ENCODE data around the gene SLC9A8.

Gene SLC9A8

GRCh38 chr20:49792611-49793010 is 20.0 kb upstream of the SLC9A8 start:
- Histone ChIP-seq H3K4me1 (ENCODE audit: control insufficient read depth in 1 of 2, insufficient read depth in 2 of 2, low read length in 2 of 2) (peaks cover 5% of the 10 kb centered on the region in 2 experiments), H3K18ac (ENCODE audit: low read length) (no peak overlapping the region), H2BK120ac (ENCODE audit: insufficient read depth, low read length, poor library complexity) (no peak overlapping the region), H3K4me2 (ENCODE audit: low read length) (no peak overlapping the region), H3K27ac (ENCODE audit: low read depth, low read length) (no peak overlapping the region), H3K23ac (ENCODE audit: low read length) (no peak overlapping the region), H3K4ac (ENCODE audit: low read depth, low read length) (no peak overlapping the region), H4K91ac (ENCODE audit: low read depth, low read length) (no peak overlapping the region), H3K9ac (ENCODE audit: low read length) (no peak overlapping the region), H2AFZ (ENCODE audit: insufficient read depth, low read length, poor library complexity) (no peak overlapping the region), H2BK5ac (ENCODE audit: low read depth, low read length, poor library complexity) (no peak overlapping the region), H3K27me3 (ENCODE audit: insufficient read depth, low read length) (no peaks in the 10 kb centered on the region), H3K79me2 (ENCODE audit: control insufficient read depth, insufficient read depth, low read length, poor library complexity) (no peaks in the 10 kb centered on the region), H4K12ac (ENCODE audit: low read depth, low read length) (no peak overlapping the region), H4K8ac (ENCODE audit: low read depth, low read length) (no peak overlapping the region), H3K4me3 (ENCODE audit: low read depth, low read length) (no peak overlapping the region), H2AK5ac (ENCODE audit: low read length) (no peak overlapping the region), H3K79me1 (ENCODE audit: low read length) (no peaks in the 10 kb centered on the region), H2BK12ac (ENCODE audit: low read length) (no peak overlapping the region), H3K14ac (ENCODE audit: low read length) (no peak overlapping the region), H3K9me3 (ENCODE audit: insufficient read depth, low read depth, low read length) (no peaks in the 10 kb centered on the region), H3K36me3 (ENCODE audit: control insufficient read depth in 1 of 2, insufficient read depth in 2 of 2, low read length in 2 of 2) (no peaks in the 10 kb centered on the region)
- WGBS (ENCODE audit: extremely low coverage, insufficient coverage, insufficient read length): no CpG with 5 or more reads among the region's 3 CpGs
- no peak for DNase-seq

- Histone ChIP-seq H3K79me1 (ENCODE audit: low read length) (no peaks in the 10 kb centered on the region), H2AK5ac (ENCODE audit: low read length) (no peak overlapping the region), H3K27ac (ENCODE audit: low read depth, low read length) (no peak overlapping the region), H2BK120ac (ENCODE audit: insufficient read depth, low read length, poor library complexity) (no peak overlapping the region), H3K4me2 (ENCODE audit: low read length) (no peak overlapping the region), H3K36me3 (ENCODE audit: control insufficient read depth in 1 of 2, insufficient read depth in 2 of 2, low read length in 2 of 2) (no peaks in the 10 kb centered on the region), H3K79me2 (ENCODE audit: control insufficient read depth, insufficient read depth, low read length, poor library complexity) (no peaks in the 10 kb centered on the region), H3K9ac (ENCODE audit: low read length) (no peak overlapping the region), H3K4me1 (ENCODE audit: control insufficient read depth in 1 of 2, insufficient read depth in 2 of 2, low read length in 2 of 2) (peaks cover 5% of the 10 kb centered on the region in 2 experiments), H2BK5ac (ENCODE audit: low read depth, low read length, poor library complexity) (no peak overlapping the region), H3K18ac (ENCODE audit: low read length) (no peak overlapping the region), H3K4ac (ENCODE audit: low read depth, low read length) (no peak overlapping the region), H3K4me3 (ENCODE audit: low read depth, low read length) (no peak overlapping the region), H4K91ac (ENCODE audit: low read depth, low read length) (no peak overlapping the region), H4K12ac (ENCODE audit: low read depth, low read length) (no peak overlapping the region), H2BK12ac (ENCODE audit: low read length) (no peak overlapping the region), H4K8ac (ENCODE audit: low read depth, low read length) (no peak overlapping the region), H3K23ac (ENCODE audit: low read length) (no peak overlapping the region), H3K14ac (ENCODE audit: low read length) (no peak overlapping the region), H3K27me3 (ENCODE audit: insufficient read depth, low read length) (no peaks in the 10 kb centered on the region), H3K9me3 (ENCODE audit: insufficient read depth, low read depth, low read length) (no peaks in the 10 kb centered on the region), H2AFZ (ENCODE audit: insufficient read depth, low read length, poor library complexity) (no peak overlapping the region)
- whole genome bisulfite sequencing (ENCODE audit: extremely low coverage, insufficient coverage, insufficient read length): no CpG with 5 or more reads among the region's 10 CpGs
- DNase-seq: peak; percentile 74 to 79
Observed at GRCh38 chr20:49794336-49795134, 18.1 kb upstream of the SLC9A8 start.

DNA sequence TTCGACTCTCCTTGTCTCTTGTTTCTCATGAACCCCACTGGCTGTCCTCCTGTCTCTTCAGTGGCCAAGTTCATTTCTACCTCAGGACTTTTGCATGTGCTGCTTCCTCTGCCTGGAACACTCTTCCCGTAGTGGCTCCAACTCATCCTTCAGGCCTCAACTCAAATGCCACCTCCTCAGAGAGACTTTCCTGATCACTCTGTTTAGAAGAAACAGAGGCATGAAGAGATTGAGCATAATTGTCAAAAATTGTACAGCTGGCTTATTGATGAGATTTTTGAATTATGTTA is 17.5 kb upstream of the SLC9A8 start:
- H3K18ac ChIP-seq (ENCODE audit: low read length): no peak overlapping the region
- H3K79me1 ChIP-seq (ENCODE audit: low read length): no peaks in the 10 kb centered on the region
- no peak overlapping the region for H2BK12ac ChIP-seq (ENCODE audit: low read length)
- H3K27ac ChIP-seq (ENCODE audit: low read depth, low read length): no peak overlapping the region
- H3K9me3 ChIP-seq (ENCODE audit: insufficient read depth, low read depth, low read length): no peaks in the 10 kb centered on the region
- no peak overlapping the region for H3K4ac ChIP-seq (ENCODE audit: low read depth, low read length)
- no peak for DNase-seq
- no peaks in the 10 kb centered on the region for H3K27me3 ChIP-seq (ENCODE audit: insufficient read depth, low read length)
- no peaks in the 10 kb centered on the region for H3K79me2 ChIP-seq (ENCODE audit: control insufficient read depth, insufficient read depth, low read length, poor library complexity)
- H4K8ac ChIP-seq (ENCODE audit: low read depth, low read length): no peak overlapping the region
- peaks cover 1 to 2% of the 10 kb centered on the region in 2 experiments for H3K4me1 ChIP-seq (ENCODE audit: control insufficient read depth in 1 of 2, insufficient read depth in 2 of 2, low read length in 2 of 2)
- no peak overlapping the region for H3K23ac ChIP-seq (ENCODE audit: low read length)
- no peak overlapping the region for H3K14ac ChIP-seq (ENCODE audit: low read length)
- no peak overlapping the region for H2BK5ac ChIP-seq (ENCODE audit: low read depth, low read length, poor library complexity)
- no peak overlapping the region for H3K9ac ChIP-seq (ENCODE audit: low read length)
- H4K12ac ChIP-seq (ENCODE audit: low read depth, low read length): no peak overlapping the region
- no CpG with 5 or more reads among the region's 2 CpGs for WGBS (ENCODE audit: extremely low coverage, insufficient coverage, insufficient read length)
- no peak overlapping the region for H2AK5ac ChIP-seq (ENCODE audit: low read length)
- no peak overlapping the region for H2AFZ ChIP-seq (ENCODE audit: insufficient read depth, low read length, poor library complexity)
- no peak overlapping the region for H3K4me3 ChIP-seq (ENCODE audit: low read depth, low read length)
- no peaks in the 10 kb centered on the region for H3K36me3 ChIP-seq (ENCODE audit: control insufficient read depth in 1 of 2, insufficient read depth in 2 of 2, low read length in 2 of 2)
- H3K4me2 ChIP-seq (ENCODE audit: low read length): no peak overlapping the region
- no peak overlapping the region for H2BK120ac ChIP-seq (ENCODE audit: insufficient read depth, low read length, poor library complexity)
- no peak overlapping the region for H4K91ac ChIP-seq (ENCODE audit: low read depth, low read length)

GRCh38 chr20:49796600-49797343 is 15.9 kb upstream of the SLC9A8 start:
- H3K4me1 ChIP-seq (ENCODE audit: control insufficient read depth in 1 of 2, insufficient read depth in 2 of 2, low read length in 2 of 2): peaks cover 1 to 2% of the 10 kb centered on the region in 2 experiments
- no peak overlapping the region for H2AK5ac ChIP-seq (ENCODE audit: low read length)
- no peak overlapping the region for H2BK12ac ChIP-seq (ENCODE audit: low read length)
- H3K23ac ChIP-seq (ENCODE audit: low read length): no peak overlapping the region
- no peak overlapping the region for H3K4me3 ChIP-seq (ENCODE audit: low read depth, low read length)
- no CpG with 5 or more reads among the region's 8 CpGs for WGBS (ENCODE audit: extremely low coverage, insufficient coverage, insufficient read length)
- H3K9ac ChIP-seq (ENCODE audit: low read length): no peak overlapping the region
- no peak overlapping the region for H3K18ac ChIP-seq (ENCODE audit: low read length)
- no peak overlapping the region for H4K8ac ChIP-seq (ENCODE audit: low read depth, low read length)
- DNase-seq: no peak
- H4K91ac ChIP-seq (ENCODE audit: low read depth, low read length): no peak overlapping the region
- no peaks in the 10 kb centered on the region for H3K36me3 ChIP-seq (ENCODE audit: control insufficient read depth in 1 of 2, insufficient read depth in 2 of 2, low read length in 2 of 2)
- H3K14ac ChIP-seq (ENCODE audit: low read length): no peak overlapping the region
- H3K4me2 ChIP-seq (ENCODE audit: low read length): no peak overlapping the region
- H3K79me2 ChIP-seq (ENCODE audit: control insufficient read depth, insufficient read depth, low read length, poor library complexity): no peaks in the 10 kb centered on the region
- H2AFZ ChIP-seq (ENCODE audit: insufficient read depth, low read length, poor library complexity): no peak overlapping the region
- no peaks in the 10 kb centered on the region for H3K27me3 ChIP-seq (ENCODE audit: insufficient read depth, low read length)
- H3K4ac ChIP-seq (ENCODE audit: low read depth, low read length): no peak overlapping the region
- no peaks in the 10 kb centered on the region for H3K79me1 ChIP-seq (ENCODE audit: low read length)
- H3K9me3 ChIP-seq (ENCODE audit: insufficient read depth, low read depth, low read length): no peaks in the 10 kb centered on the region
- H2BK120ac ChIP-seq (ENCODE audit: insufficient read depth, low read length, poor library complexity): no peak overlapping the region
- no peak overlapping the region for H4K12ac ChIP-seq (ENCODE audit: low read depth, low read length)
- no peak overlapping the region for H3K27ac ChIP-seq (ENCODE audit: low read depth, low read length)
- no peak overlapping the region for H2BK5ac ChIP-seq (ENCODE audit: low read depth, low read length, poor library complexity)

Data from trophoblast cell (in vitro differentiated cells and primary cell).